ENCODE measurements around the gene HSPG2.

The HSPG2 gene

DNA sequence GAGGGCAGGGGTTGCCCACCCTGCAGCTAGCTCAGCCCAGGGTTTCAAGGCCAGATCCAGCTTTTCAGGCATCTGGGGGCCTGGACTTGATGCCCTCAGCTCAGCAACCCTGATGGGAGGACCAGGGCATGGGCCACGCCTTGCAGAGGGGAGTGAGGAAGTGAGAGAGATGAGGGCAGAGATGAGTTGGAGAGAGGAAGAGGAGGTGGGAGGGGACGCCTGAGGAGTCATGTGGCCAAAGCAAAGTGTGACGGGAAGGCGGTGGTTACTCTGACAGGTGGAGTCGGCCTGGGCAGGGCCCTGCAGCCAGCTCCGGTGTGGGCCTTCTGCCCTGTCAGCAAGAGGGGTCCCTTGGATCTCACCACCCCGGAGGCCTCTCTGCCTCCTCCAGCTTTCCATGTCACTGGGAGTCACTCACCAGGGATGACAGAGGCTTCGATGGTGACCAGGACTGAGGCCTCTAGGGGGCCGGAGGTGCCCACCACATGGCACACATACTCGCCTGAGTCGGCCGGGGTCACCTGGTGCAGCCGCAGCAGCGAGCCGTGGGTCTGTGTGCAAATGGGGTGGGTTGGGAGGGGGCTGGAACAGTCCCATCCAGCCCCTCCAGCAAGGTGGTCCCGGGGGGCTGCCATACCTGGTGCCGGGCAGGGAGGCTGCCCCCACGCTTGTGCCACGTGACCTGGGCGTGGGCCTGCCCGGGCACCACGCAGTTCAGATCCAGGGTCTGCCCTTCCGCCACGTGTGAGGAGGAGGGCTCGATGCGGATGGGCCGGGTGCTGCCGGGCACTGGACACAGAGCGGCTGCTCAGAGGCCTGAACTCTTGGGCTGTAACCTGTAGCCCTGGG is 84.6 kb downstream of the HSPG2 start:
- H3K4me3 Mint-ChIP-seq = no peak overlapping the region
- no peaks in the 10 kb centered on the region for H3K27me3 Mint-ChIP-seq
- no peaks in the 10 kb centered on the region for H3K9me3 Mint-ChIP-seq (ENCODE audit: low read depth)

GRCh38 chr1:21851430-21852250 is 85.5 kb downstream of the HSPG2 start:
- Mint-ChIP-seq H3K27me3 (no peaks in the 10 kb centered on the region), H3K27ac (no peak overlapping the region), H3K4me1 (ENCODE audit: low read depth) (no peaks in the 10 kb centered on the region), H3K4me3 (no peak overlapping the region), H3K36me3 (no peaks in the 10 kb centered on the region), H3K9me3 (ENCODE audit: low read depth) (no peaks in the 10 kb centered on the region)

More for the DNA sequence above, 84.6 kb downstream of the HSPG2 start:
- H3K36me3 Mint-ChIP-seq = no peaks in the 10 kb centered on the region
- no peak overlapping the region for H3K27ac Mint-ChIP-seq
- H3K4me1 Mint-ChIP-seq (ENCODE audit: low read depth) = no peaks in the 10 kb centered on the region

DNA sequence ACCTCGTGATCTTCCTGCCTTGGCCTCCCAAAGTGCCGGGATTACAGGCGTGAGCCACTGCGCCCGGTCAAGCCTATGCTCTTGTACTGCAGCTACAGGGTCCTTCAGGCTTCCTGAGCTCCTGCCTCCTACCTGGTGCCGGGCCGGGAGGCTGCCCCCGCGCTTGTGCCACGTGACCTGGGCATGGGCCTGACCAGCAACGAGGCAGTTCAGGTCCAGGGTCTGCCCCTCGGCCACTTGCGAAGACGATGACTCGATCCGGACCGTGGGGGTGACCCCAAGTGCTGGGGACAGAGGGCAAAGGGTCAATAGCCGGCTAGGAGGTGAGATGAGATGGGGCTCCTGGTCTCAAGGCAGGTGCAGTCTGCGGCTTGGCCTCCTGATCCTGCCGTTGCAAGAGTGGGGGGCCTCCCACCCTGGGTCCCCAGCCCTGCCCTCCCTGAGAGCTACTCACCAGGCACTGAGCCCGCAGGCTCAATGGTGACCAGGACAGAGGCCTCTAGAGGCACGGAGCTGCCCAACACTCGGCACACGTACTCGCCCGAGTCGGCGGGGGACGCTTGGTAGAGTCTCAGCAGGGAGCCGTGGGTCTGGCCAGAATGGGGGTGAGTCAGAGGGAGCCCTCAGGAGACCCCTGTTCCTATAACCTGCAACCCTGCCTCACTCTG is 87.1 kb downstream of the HSPG2 start:
- H3K27ac Mint-ChIP-seq = no peak overlapping the region
- no peaks in the 10 kb centered on the region for H3K36me3 Mint-ChIP-seq
- H3K4me3 Mint-ChIP-seq = no peak overlapping the region
- H3K27me3 Mint-ChIP-seq = no peaks in the 10 kb centered on the region
- H3K4me1 Mint-ChIP-seq (ENCODE audit: low read depth) = no peaks in the 10 kb centered on the region
- H3K9me3 Mint-ChIP-seq (ENCODE audit: low read depth) = no peaks in the 10 kb centered on the region

- no peaks in the 10 kb centered on the region for H3K9me3 Mint-ChIP-seq (ENCODE audit: low read depth)
- H3K27ac Mint-ChIP-seq = no peak overlapping the region
- no peaks in the 10 kb centered on the region for H3K36me3 Mint-ChIP-seq
- H3K4me3 Mint-ChIP-seq = no peak overlapping the region
- no peaks in the 10 kb centered on the region for H3K4me1 Mint-ChIP-seq (ENCODE audit: low read depth)
- no peaks in the 10 kb centered on the region for H3K27me3 Mint-ChIP-seq
These were observed 88.5 kb downstream of the HSPG2 start for GRCh38 chr1:21848524-21849174.

DNA sequence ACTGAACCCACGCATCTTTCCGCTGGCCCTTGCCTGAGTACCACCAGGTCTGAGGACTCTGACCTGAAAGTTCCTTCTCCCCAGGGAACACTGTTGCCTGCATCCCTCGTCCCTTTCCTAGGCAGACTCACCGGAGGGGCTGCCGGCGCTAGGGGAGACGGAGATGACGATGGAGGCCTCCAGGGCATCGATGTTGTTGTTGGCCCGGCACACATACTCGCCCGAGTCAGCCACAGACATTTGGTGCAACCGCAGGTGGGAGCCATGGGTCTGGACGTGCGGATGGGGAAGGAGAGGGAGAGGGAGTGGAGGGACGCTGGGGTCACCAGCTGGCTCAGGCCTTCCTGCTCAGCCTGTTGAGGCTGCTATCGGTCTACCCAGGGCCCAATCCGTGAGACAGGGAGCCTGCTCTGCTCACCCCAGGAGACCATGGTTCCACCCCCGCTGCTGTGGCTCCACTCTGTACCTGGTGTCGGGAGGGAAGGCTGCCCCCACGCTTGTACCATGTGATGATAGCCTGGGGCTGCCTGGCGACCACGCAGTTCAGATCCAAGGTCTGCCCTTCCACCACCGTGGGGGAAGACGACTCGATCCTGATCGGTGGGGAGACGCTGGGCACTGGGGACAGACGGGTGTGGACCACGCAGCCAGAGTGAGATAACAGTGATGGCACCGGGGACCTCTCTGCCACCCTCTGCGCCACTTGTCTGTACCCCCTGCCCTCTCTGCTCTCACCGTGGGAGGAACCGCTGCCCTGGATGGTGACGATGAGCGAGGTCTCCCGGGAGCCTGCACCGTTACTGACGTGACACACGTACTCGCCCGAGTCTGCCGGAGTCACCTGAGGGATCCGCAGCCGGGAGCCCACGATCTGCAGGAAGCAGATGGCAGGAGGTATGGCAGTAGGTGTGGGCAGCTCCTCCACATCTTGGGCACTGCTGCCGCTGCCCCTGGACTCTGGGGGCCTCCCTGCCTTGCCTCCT is 89.6 kb downstream of the HSPG2 start:
- Mint-ChIP-seq H3K27ac (no peak overlapping the region), H3K4me1 (ENCODE audit: low read depth) (no peaks in the 10 kb centered on the region), H3K9me3 (ENCODE audit: low read depth) (no peaks in the 10 kb centered on the region), H3K27me3 (no peaks in the 10 kb centered on the region), H3K4me3 (no peak overlapping the region), H3K36me3 (no peaks in the 10 kb centered on the region)

DNA sequence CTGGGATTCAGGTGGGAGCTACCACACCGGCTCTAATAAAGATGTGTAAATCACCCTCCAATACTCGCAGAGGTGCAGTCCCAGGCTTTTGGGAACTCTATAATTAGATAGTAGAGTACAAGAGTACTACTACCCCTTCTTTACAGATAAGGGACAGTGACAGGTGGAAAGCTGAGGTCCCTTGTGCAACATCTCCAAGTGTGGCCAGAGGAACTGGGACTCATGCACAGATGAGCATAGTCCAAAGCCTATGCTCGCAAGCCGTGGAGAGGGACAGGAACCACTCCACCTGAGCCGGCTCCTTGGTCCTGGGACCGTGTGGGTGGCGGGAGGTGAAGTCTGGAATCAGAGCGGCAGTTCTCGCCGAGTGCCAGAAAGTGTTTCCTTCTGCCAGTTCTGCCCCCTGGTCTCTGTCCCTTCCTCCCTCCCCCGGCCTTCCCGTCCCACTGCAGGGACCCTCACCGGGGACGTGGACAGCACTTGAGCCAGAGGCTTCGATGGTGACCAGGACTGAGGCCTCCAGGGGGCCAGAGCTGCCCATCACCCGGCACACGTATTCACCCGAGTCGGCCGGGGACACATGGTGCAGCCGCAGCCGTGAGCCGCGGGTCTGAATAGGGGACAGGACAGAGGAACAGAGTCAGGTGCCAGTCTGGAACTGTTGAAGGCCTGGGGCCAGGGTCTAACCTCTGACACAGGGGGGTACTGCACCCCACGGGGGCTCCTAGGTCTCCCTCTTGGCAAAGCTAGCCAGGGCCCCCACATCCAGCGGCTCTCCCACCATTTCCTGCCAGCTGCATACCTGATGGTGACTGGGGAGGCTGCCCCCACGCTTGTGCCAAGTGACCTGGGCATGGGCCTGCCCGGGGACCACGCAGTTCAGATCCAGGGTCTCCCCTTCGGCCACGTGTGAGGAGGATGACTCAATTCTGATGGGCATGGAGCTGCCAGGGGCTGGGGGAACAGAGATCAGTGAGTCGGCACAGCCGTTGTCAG is 91.2 kb downstream of the HSPG2 start:
- no peaks in the 10 kb centered on the region for H3K36me3 Mint-ChIP-seq
- H3K4me1 Mint-ChIP-seq (ENCODE audit: low read depth) = no peaks in the 10 kb centered on the region
- H3K27me3 Mint-ChIP-seq = no peaks in the 10 kb centered on the region
- H3K27ac Mint-ChIP-seq = no peak overlapping the region
- H3K4me3 Mint-ChIP-seq = no peak overlapping the region
- H3K9me3 Mint-ChIP-seq (ENCODE audit: low read depth) = no peaks in the 10 kb centered on the region

DNA sequence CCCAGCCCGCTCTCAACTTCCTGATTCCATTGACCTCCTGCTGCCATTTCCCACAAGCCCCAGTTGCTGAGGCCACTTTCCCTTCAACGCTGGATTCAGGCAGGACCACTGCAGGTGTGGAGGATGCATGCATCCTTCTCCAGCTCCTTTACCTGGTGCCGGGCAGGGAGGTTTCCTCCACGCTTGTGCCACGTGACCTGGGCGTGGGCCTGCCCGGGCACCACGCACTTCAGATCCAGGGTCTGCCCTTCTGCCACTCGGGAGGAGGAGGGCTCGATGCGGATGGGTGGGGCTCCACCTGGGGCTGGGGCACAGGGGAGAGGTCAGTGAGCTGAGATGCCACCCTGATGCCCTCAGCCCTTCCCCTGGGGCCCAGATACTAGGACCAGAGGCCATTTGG is 93.1 kb downstream of the HSPG2 start:
- Mint-ChIP-seq H3K27me3 (no peaks in the 10 kb centered on the region), H3K4me1 (ENCODE audit: low read depth) (no peaks in the 10 kb centered on the region), H3K27ac (no peak overlapping the region), H3K36me3 (no peaks in the 10 kb centered on the region), H3K4me3 (no peak overlapping the region), H3K9me3 (ENCODE audit: low read depth) (no peaks in the 10 kb centered on the region)

DNA sequence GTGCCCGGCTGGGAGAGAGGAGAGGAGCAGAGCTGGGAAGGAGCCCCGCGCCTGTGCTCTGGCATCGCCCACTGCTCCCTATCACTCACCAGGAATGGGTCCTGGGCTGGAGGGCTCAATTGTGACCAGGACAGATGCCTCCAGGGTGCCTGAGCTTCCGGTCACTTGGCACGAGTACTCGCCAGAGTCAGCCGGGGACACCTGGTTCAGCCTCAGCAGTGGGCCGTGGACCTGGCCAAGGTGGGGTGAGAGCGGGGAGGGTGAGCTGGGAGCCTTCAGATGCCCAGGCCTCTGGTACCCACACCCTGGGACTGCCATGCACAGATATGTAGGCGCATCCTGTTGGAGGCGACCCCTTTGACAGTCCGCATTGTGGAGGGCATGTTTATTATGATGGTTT is 93.9 kb downstream of the HSPG2 start:
- H3K27ac Mint-ChIP-seq = no peak overlapping the region
- H3K36me3 Mint-ChIP-seq = no peaks in the 10 kb centered on the region
- no peak overlapping the region for H3K4me3 Mint-ChIP-seq
- H3K9me3 Mint-ChIP-seq (ENCODE audit: low read depth) = no peaks in the 10 kb centered on the region
- H3K4me1 Mint-ChIP-seq (ENCODE audit: low read depth) = no peaks in the 10 kb centered on the region
- H3K27me3 Mint-ChIP-seq = no peaks in the 10 kb centered on the region

GRCh38 chr1:21842606-21843162 is 94.4 kb downstream of the HSPG2 start:
- H3K4me3 Mint-ChIP-seq = no peak overlapping the region
- H3K27ac Mint-ChIP-seq = no peak overlapping the region
- H3K36me3 Mint-ChIP-seq = no peaks in the 10 kb centered on the region
- no peaks in the 10 kb centered on the region for H3K4me1 Mint-ChIP-seq (ENCODE audit: low read depth)
- no peaks in the 10 kb centered on the region for H3K9me3 Mint-ChIP-seq (ENCODE audit: low read depth)
- no peaks in the 10 kb centered on the region for H3K27me3 Mint-ChIP-seq

- H3K27me3 Mint-ChIP-seq = no peaks in the 10 kb centered on the region
- no peak overlapping the region for H3K4me3 Mint-ChIP-seq
- no peak overlapping the region for H3K27ac Mint-ChIP-seq
- no peaks in the 10 kb centered on the region for H3K36me3 Mint-ChIP-seq
- no peaks in the 10 kb centered on the region for H3K9me3 Mint-ChIP-seq (ENCODE audit: low read depth)
- no peaks in the 10 kb centered on the region for H3K4me1 Mint-ChIP-seq (ENCODE audit: low read depth)
These were observed 95.2 kb downstream of the HSPG2 start for GRCh38 chr1:21841852-21842466.

GRCh38 chr1:21840981-21841380 is 96.1 kb downstream of the HSPG2 start:
- H3K27me3 Mint-ChIP-seq = no peaks in the 10 kb centered on the region
- H3K9me3 Mint-ChIP-seq (ENCODE audit: low read depth) = no peaks in the 10 kb centered on the region
- H3K4me3 Mint-ChIP-seq = no peak overlapping the region
- H3K27ac Mint-ChIP-seq = no peak overlapping the region
- no peaks in the 10 kb centered on the region for H3K36me3 Mint-ChIP-seq
- no peaks in the 10 kb centered on the region for H3K4me1 Mint-ChIP-seq (ENCODE audit: low read depth)

GRCh38 chr1:21839337-21840037 is 97.6 kb downstream of the HSPG2 start:
- H3K36me3 Mint-ChIP-seq = peaks cover 5% of the 10 kb centered on the region
- no peaks in the 10 kb centered on the region for H3K27me3 Mint-ChIP-seq
- no peak overlapping the region for H3K4me3 Mint-ChIP-seq
- no peaks in the 10 kb centered on the region for H3K4me1 Mint-ChIP-seq (ENCODE audit: low read depth)
- H3K27ac Mint-ChIP-seq = no peak overlapping the region
- no peaks in the 10 kb centered on the region for H3K9me3 Mint-ChIP-seq (ENCODE audit: low read depth)

All from activated naive CD8-positive, alpha-beta T cell (primary cell).